OCI-M2 (cell line): ENCODE measurements around the gene CPNE8.
"Not testable (repeated sequence)": the region's sequence is repeated elsewhere in the genome, so short reads cannot be mapped to it uniquely, and the experiment has no call there.

ENCODE experiments used
- DNase-seq: peaks from one replicate; lab custom pipeline; 2025; ENCODE audit not compliant: unreplicated experiment; lab: John Stamatoyannopoulos, UW

CPNE8 gene

DNA sequence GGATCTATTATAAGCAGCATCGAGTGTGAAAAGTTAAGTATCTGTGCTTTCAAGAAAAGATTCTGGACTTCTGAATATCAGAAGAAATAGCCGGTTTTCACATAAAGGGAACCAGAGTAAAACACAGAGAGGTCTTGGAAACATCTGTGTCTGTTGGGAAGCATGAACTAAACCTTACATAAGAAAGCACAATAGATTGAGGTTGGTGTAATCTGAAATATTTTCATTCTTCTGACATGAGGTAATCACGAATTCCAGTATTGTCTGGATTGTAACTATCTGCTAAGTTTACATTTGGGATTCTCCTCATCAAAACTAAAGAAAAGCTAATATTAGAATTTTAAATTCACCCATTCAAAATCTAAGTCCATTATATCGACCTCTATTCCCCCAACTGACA is 161.3 kb downstream of the CPNE8 start:
- no peak for DNase-seq

DNA sequence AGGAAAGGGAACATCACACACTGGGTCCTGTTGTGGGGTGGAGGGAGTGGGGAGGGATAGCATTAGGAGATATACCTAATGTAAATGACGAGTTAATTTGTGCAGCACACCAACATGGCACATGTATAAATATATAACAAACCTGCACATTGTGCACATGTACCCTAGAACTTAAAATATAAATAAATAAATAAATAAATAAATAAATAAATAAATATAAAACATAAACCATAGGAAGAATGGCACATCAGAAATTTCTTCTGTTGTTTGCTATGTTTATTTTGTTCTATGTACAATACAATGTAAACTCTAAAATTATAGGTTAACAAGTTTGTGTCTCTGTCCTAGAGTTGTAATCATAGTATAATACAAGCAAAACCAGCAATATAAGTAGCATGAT is 162.9 kb downstream of the CPNE8 start:
- DNase-seq, result not testable (repeated sequence)

DNA sequence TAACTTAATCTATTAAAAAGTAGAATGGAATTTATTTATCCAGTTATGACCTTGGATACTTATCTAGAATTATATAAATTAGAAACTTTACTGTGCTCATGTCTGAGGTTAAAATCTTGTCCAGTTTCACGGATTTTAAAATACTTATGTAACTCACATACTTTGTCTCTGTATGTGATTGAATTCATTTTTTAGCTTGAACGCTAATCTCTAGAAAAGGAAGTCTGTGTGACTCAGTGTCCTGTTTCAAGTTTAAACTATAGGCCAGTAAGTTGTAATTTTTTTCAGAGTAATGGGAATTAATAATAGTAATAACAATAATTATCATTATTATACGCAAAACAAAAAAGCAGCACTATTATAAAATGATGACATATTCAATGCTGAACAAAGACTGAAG is 168.6 kb downstream of the CPNE8 start:
- DNase-seq, result no peak

DNA sequence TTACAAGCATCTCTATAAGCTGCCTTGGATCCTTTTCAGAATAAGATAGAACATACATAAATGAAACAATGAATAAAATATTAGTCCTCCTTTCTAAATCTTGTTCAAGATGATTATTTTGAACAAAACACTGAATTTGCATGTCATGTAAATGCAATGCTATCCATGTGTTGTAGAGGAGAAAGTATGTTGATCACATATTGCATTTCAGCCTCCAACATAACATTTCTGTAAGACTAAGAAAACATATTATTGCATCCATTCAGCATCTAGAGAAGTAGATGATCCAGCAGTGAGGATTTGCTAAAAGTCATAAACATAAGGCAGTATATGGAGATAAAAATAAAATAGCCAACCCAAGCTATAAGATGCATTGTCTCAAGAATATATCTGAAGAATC is 172.6 kb downstream of the CPNE8 start:
- no peak for DNase-seq

DNA sequence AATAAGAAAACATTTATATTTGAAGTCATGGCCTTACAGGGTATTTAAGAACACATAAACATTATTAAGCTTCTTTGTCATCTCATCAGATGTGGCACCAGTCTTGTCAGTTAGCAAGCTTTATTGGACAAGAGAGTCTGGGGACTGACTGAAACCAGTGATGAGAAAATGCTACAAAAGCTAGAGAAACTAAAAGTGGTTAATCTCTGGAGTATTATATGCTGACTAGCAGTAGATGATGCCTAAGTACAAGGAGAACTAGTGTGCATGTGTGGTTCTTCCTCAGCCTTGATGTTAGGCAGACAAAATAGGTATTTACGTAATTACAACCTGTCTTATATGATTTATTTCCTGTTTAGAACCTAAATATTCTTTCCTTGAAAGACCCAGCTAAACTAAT is 176.5 kb downstream of the CPNE8 start:
- DNase-seq, result no peak

DNA sequence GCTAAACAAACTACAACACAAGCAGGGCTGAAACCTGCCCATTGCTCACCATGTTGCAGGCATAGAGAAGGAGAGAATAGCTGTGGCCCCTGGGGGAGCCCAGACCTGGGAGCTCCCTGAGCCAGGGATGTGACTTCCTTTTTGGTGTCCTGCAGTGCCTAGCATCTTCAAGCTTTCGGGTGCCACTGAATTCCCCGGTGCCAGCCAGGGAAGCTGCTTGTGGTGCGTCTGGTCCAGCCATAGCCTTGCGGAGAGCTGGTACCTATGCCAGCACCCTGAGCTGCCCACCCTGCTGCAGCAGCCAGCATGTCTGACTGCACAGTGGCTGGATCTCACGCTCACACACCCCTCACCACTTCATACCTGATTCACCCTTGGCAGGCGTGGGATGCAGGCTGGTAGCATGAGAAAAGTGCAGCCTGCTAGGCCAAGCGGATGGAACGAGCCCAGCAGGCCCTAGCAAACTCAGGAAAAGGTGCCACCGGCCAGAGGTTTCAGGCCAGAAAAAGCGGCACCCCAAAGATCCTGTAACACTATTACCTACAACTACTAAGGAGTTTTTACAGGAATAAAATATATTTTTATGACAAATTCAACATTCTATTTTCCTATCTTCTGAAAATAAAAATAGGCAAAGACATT is 183.7 kb downstream of the CPNE8 start:
- no peak for DNase-seq

DNA sequence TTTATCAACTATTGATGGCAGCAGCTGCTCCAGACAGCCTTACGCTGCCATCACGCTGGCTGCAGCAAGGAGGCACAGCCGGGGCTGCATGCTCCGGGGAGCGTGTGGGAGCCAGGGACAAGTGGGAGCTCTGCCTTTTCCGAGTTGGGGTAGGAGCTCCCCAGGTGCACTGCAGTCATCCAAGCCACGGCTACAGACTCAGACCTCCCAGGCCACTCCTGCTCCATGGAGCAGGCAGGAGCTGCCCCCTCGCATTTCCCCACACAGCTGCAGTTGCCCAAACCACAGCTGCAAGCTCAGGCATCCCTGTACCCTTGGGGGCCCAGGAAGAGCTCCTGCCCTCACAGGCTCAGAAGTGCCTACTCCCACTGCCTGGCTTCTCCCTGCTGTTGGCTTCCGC is 184.7 kb downstream of the CPNE8 start:
- no peak for DNase-seq

DNA sequence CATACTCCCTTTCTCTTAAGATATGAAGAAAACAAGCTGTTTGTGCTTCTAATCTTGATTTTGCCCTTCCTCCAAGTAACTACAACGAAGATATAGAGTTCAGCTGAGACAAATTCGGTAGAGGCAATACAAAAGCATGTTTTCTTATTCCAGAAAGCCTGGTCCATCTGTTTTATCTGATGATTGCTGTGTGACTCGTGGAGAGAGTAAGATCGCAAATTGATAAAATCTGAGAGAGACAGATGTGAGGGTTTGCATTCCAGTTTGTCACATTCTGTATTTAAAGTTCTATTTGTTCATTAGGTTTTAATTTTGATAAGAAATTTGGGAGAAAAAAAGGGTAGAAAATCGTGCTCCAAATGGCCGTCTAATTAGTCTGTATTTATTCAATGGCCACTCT is 192.1 kb downstream of the CPNE8 start:
- no peak for DNase-seq

DNA sequence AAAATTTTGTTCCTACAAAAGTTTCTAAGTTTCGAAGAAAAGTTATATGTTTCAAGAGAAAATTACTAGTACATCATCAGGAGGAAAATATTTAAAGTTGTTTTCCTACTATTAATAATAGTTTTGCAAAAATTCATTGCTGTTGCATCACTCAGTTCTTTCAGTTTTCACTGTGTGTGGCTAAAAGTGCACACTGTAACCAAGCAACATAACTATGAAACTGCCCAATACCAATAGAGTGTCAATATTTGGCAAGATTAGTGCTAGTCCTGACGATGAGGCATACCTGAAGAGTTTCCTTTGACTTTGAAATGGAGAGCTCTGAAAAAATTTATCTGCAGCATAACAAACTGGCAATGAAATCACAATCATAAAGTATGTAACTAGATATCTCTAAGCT is 194.3 kb downstream of the CPNE8 start:
- no peak for DNase-seq

DNA sequence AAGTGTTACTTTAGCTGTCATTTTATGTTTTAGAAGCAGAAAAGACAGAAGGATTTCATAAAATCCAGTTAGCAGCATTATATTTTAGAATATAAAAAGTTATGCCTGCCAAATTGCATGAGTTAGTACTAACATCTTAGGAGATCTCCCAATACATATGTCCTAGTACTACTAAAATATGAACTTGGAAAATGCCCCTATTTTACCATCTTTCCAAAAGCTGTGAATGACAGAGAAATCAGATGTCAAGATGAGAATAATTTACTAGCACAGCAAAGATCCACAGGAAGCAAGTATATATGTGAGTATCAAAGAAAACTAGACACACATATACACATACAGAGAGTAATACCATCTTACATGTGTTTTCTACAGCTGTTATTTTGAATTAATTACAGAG is 196.9 kb downstream of the CPNE8 start:
- no peak for DNase-seq

DNA sequence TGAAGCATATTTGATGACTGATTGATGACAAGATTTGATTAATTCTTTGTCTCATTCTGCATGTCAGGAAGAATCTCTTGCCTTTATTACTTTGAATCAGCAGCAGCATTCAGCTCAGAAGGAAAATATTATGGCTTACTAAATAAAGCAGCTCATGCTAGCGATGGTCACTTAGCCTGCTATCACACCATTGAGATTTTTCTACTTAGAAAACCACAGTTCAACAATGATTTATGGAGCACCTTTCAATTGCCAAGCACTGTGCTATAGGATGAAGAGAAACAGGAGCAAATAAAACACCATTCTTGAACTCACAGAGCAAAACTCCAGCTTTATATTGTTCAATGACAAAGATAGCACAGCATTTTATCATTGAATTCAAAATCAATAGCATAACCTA is 197.7 kb downstream of the CPNE8 start:
- DNase-seq, result no peak

DNA sequence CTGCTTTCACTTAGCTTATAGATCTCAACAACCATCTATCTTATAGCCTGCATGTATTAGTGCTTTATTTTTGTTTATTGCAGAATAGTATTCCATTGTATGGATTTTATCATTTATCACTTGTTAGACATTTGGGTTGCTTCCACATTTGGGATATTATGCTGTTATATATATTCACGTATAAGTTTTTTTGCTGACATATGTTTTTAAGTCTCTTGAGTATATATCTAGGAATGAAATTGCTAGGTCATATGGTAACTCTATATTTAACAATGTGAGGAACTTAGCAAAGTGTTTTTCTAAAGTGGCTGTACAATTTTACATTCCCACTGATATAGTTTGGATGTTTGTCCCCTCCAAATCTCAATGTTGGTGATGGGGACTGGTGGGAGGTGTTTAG is 208.1 kb downstream of the CPNE8 start:
- no peak for DNase-seq

DNA sequence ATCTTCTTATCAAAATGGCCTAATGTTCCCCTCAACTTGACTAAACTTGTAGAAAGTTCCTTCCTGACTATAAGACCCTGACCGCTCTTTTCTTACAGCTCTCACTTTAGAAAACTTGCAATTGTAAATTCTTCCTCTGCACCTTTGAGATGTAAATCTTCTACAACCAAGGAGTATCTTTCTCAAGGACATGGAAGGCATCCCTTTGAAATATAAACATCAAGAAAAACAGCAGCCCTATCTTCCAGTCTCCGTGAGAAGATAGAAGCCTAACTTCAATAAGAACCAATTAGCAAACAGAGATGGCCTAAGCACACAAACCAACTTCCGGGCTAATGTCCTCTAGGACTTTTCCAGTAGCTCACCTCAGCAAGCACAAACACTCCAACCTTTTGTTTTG is 210.3 kb downstream of the CPNE8 start:
- no peak for DNase-seq

DNA sequence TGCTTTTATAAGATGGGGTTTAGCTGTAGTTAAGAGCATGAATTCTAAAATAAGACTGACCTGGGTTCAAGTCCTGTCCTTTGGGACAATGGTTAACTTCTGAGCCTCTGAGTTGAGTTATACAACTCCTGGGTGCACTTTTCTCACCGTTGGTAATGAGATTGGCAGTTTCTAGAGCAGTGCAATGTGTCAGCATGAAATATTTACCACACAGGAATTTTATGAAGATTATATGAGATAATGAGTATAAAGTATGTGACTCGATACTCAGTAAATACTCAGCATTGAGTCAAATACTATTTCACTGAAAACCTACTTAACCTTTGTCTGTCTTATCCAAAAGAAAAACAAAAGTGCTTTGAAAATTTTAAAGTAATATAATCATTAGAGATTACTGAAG is 214.2 kb downstream of the CPNE8 start:
- DNase-seq, result no peak

DNA sequence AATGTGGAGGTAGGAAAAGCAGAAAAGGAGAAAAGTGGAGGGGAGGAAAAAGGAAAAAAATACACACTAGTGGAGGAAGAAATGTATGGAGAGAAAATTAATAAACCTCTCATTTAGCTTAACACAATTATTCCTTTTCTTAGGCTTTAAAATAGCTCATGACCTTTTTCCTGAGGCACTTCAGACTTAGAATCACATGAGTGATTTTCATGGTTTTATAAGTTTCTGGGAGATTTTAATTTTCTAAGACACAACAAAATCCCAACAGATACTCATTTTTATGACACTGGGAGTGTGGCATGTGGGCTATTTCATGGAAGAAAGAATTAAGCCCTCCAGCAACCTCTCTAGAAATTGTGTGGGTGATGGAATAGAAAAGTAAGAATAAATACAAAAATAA is 214.7 kb downstream of the CPNE8 start:
- no peak for DNase-seq

DNA sequence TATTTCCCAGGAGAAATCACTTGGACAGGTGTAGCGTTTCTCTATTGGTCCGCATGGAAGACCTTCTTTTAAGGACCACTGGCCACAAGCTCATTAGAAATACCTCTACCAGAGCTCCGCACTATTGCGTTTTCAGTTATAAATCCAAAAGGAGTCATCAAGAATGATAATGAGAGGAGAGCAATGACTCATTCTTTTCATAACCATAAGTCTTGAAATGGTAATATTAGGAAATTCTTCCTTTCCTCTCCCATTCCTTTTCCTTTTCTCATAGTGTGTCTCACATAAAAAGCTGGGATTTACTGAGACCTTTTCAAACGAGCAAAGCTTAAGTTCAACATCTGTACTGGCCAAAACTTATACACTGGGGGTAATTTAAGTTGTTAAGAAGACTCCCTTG is 215.7 kb downstream of the CPNE8 start:
- DNase-seq, result no peak

DNA sequence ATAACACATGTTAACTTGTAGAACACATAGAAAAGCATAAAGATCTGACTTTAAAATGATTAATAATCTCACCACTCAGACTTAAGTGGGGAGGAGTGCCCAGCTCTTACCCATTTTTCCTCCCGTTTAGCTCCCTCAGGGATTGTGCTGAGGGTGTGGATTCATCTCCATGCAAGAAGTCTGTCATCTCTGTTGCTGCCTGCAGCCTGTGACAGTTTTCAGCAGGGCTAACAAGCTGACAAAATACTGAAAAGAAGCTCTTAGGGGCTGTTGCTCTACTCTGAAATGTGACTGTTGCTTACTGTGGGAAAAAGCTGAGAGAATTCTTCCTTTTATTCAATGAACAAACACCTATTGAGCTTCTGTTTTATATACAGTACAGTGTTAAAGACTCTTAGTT is 216.2 kb downstream of the CPNE8 start:
- no peak for DNase-seq

DNA sequence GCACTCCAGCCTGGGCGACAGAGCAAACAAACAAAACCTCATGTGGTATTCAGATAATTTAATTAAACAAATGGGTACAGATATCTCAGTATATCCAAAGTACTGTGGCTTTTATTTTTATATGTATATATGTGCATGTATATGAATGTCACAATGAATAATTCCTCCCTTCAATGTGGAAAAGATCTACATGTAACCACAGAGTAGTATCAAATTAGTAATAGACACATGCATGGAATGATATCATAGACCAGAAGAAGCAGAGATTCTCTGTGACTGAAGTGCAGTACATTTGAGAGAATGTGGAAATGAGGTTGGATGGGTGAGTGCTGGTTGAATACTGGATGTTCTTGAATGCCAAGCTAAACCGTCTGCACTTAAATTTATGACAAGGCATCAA is 222.9 kb downstream of the CPNE8 start:
- DNase-seq, result no peak

DNA sequence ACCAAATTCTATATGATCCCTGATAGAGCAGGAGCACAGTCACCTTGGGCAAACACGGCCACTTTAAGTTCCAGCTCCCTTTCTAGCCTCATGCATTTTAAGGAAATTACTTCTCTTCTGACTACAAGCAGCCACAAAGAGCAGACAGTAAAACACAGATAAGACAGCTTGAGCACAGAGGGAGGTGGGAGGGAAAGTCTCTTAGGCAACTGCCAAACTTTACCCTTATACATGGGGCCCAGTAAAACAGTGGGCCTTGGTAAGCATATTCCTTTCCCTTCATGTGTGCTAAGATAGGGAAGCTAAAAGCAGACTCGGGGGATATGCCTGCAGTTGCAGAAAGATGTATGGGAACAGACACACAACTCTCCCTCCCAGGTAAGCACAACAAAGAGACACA is 235.9 kb downstream of the CPNE8 start:
- peak; percentile 60 for DNase-seq

DNA sequence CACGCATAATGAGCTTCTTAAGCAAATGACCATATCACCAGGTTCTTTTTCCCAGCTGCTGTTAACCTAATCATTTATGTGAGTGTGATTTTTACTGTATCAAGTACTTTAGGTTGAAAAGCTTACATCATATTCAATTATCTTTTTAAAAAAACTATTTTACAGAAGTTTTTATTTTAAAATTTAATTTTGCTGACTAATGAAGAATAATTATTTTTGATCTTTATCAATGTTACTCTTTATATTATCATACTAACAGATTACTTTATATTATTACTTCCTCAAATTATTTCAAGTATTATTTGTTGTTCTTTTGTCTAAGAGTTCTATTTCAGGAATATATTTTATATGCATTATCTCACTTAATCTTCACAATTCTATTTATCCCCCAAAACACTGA is 236.3 kb downstream of the CPNE8 start:
- DNase-seq, result no peak

DNA sequence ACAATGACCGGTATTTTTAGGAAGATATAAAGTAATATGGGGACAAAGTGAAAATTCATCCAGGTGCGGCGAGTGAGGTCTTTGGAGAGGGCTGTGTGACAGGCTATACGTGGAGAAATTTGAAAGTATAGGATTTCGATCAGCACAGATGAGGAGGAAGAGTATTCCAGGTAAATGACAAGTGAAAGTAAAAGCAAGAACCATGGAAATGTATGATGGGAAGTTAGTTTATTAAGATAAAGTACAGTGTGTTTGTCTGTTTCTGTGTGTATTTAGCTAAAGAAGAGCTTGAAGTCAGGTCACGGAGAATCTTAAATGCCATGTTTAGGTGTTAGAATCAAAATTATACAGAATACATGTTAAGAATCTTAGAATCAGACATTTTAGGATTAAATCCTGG is 239.0 kb downstream of the CPNE8 start:
- DNase-seq, result no peak

DNA sequence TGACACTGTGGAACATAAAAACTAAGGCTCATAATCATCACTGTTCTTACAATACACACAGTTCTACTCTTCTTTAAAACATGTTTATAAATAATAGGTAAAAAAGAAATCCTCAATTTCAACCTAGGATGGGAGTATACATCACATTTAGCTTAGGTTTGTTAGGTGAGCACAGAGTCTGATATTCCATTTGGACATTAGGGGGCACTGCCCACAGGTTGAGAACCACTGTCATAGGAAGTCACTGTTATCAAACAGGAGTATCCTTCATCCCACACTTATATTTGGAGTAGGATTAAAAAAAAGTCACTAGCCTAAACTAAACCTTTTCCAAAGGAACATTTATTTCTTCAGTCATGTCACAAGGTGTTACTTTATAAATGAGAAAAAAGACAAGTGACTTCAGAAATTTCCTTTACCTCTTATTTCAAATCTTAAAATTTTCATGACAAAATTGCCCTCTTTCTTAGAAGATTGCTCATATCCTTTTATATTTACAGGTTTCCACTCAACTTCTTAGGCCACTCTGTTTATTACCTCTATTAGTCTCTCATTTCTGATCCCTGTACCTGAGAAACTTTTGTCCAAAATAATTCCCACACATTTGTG is 240.6 kb downstream of the CPNE8 start:
- DNase-seq, result no peak

DNA sequence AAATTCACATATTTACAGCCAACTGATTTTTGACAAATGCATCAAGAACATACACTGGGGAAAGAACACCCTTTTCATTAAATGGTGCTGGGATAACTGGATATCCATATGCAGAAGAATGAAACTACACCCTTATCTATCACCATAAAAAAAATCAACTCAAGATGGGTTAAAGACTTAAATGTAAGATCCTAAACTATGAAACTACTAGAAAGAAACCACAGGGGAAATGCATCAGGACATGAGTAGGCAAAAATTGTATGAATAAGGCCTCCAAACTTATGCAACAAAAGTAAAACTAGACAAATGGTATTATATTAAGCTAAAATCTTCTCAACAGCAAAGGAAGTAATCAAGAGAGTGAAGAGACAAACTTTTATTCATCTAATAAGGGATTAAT is 242.6 kb downstream of the CPNE8 start:
- no peak for DNase-seq
